Astrocyte of the cerebellum (primary cell): ENCODE data around the gene CTLA4.

Experiments
- DNase-seq: peaks from one replicate; pipeline ENCODE4 v3.0.0-alpha.2; 2011; ENCODE audit warnings: low read depth
- H3K4me3 ChIP-seq: 2 replicates; pipeline ENCODE4 v1.5.1; 2011; ENCODE audit warnings: mild to moderate bottlenecking, low read depth, low read length, moderate library complexity
- CTCF ChIP-seq: IDR thresholded peaks from 2 replicates; pipeline ENCODE4 v1.5.1; 2012; ENCODE audit warnings: low read length, low read depth, moderate library complexity, mild to moderate bottlenecking; ENCODE audit errors: missing control alignments
- in situ Hi-C: cut with HindIII; loops from 2 replicates; pipeline ENCODE4 v1.10.0; 2017; ENCODE audit warnings: low sequenced_read_pairs

The CTLA4 gene

GRCh38 chr2:203824057-203824456 lies 43.5 kb upstream of the CTLA4 start:
- in situ Hi-C loops: loop anchor here (25.0 kb wide), 1 partner anchor 337 kb away; no protein-coding TSS in a partner anchor
- no peak overlapping the region for H3K4me3 ChIP-seq
- TF ChIP-seq CTCF: no peak
- DNase-seq: no peak

GRCh38 chr2:203824603-203825002 lies 43.0 kb upstream of the CTLA4 start:
- DNase-seq: no peak
- no peak for TF ChIP-seq CTCF
- in situ Hi-C loops: loop anchor here (25.0 kb wide), 1 partner anchor 337 kb away; no protein-coding TSS in a partner anchor
- H3K4me3 ChIP-seq: no peak overlapping the region

- no peak for TF ChIP-seq CTCF
- H3K4me3 ChIP-seq: no peak overlapping the region
- no peak for DNase-seq
- in situ Hi-C loops: no loop called here
Measured at GRCh38 chr2:203826704-203827103, 40.9 kb upstream of the CTLA4 start.

- TF ChIP-seq CTCF: no peak
- no peak for DNase-seq
- in situ Hi-C loops: no loop called here
- no peak overlapping the region for H3K4me3 ChIP-seq
Measured at GRCh38 chr2:203830304-203831055, 37.1 kb upstream of the CTLA4 start.

GRCh38 chr2:203835420-203835819 lies 32.2 kb upstream of the CTLA4 start:
- no peak for TF ChIP-seq CTCF
- DNase-seq: no peak
- in situ Hi-C loops: no loop called here
- H3K4me3 ChIP-seq: no peak overlapping the region

- in situ Hi-C loops: no loop called here
- no peak for TF ChIP-seq CTCF
- no peak for DNase-seq
- H3K4me3 ChIP-seq: no peak overlapping the region
Measured at GRCh38 chr2:203835892-203836800, 31.4 kb upstream of the CTLA4 start.
